Activated CD4-positive, alpha-beta memory T cell treated with anti-CD3 and anti-CD28 coated beads for 36 hours (primary cell): Measurements from ENCODE around the gene TDG. TPM values are rescaled to one million over a fixed set of nuclear protein-coding genes. Genes with fewer than 3 reads are reported as not detected.

ENCODE experiments used
- CTCF ChIA-PET: fragments of 350-600 bp; sonication (Branson Sonifier 250); formaldehyde crosslinking; loops from one replicate; lab custom pipeline; 2021; ENCODE audit warnings: antibody characterized with exemption, inconsistent platforms; lab: Charles Lee
- POLR2A ChIA-PET: fragments of 350-600 bp; sonication (Branson Sonifier 250); formaldehyde crosslinking; loops from one replicate; lab custom pipeline; 2021; ENCODE audit warnings: antibody characterized with exemption; lab: Charles Lee
- DNase-seq: peaks from one replicate; pipeline ENCODE4 v3.0.0-alpha.2; 2020
- H3K27ac Mint-ChIP-seq: one replicate; pipeline ENCODE4 v1.8.0; 2021; ENCODE audit warnings: mixed read lengths
- H3K27me3 Mint-ChIP-seq: one replicate; pipeline ENCODE4 v1.8.0; 2021; ENCODE audit warnings: mixed read lengths
- H3K36me3 Mint-ChIP-seq: one replicate; pipeline ENCODE4 v1.8.0; 2021; ENCODE audit warnings: mixed read lengths
- H3K4me1 Mint-ChIP-seq: one replicate; pipeline ENCODE4 v1.8.0; 2021; ENCODE audit warnings: low read depth, mixed read lengths
- H3K4me3 Mint-ChIP-seq: one replicate; pipeline ENCODE4 v1.8.0; 2021; ENCODE audit warnings: mild to moderate bottlenecking, mixed read lengths
- H3K9me3 Mint-ChIP-seq: one replicate; pipeline ENCODE4 v1.8.0; 2021; ENCODE audit warnings: mixed read lengths
- intact Hi-C: fragments of 100-400 bp; cut with micrococcal nuclease; formaldehyde crosslinking; loops from one replicate; pipeline ENCODE4 v1.15.1; 2023
- total RNA-seq, 2 experiments: library from RNA; stranded (reverse); gene quantifications; one replicate each; pipeline ENCODE4 v1.2.3, GENCODE V29; 2021

The TDG gene
- total RNA-seq, 2 experiments from 2014 or later: 29.1 to 29.7 TPM

DNA sequence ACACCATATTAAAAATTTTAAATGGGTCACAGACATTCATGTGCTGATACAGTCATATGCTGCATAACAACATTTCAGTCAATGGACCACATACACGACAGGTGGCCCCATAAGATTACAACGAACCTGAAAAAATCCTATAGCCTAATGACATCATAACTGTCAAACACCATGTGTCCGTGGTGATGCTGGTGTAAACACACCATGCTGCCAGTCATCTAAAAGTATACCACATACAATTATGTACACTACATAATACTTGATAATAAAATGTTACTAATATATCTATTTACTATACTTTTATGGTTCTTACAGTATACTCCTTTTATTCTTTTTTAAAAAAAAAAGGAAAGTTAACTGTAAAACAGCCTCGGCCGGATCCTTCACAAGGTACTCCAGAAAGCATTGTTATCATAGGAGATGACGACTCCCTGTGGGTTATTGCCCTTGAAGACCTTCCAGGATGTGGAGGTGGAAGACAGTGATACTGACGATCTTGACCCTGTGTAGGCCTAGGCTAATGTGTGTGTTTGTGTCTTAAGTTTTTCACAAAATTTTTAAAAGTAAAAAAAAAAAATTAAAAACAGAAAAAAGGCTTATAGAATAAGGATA, 5.0 kb upstream of the TDG start:
- Mint-ChIP-seq H3K4me3 (no peak overlapping the region), H3K4me1 (peaks cover 27% of the 10 kb centered on the region), H3K27me3 (no peaks in the 10 kb centered on the region), H3K27ac (no peak overlapping the region), H3K9me3 (no peaks in the 10 kb centered on the region), H3K36me3 (peaks cover 9% of the 10 kb centered on the region)
- intact Hi-C loops: no loop called here
- DNase-seq: no peak
- CTCF ChIA-PET: interaction anchor here (1.2 kb wide), 1 partner anchor 148 kb away, joined by 4 read pairs; no protein-coding TSS in a partner anchor
- POLR2A ChIA-PET: no interaction called here

DNA sequence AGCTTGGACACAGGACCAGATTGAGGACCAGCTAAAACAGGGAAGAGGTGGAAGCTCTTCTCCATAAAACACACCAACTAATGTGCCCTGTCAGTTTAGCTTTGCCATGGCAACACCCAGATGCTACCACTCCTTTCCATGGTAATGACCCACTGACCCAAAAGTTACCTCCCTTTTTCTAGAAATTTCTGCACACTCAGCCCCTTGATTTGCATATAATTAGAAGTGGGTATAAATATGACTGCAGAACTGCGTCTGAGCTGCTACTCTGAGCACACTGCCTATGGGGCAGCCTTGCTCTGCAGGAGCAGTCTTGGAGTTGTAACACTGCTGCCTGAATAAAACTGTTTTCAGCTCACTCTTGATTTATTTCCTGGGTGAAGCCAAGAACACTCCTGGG, 3.2 kb upstream of the TDG start:
- ChIA-PET POLR2A (interaction anchor here (1.0 kb wide), 2 partner anchors 23 to 33 kb away, joined by 3 to 4 read pairs; partner anchors contain the start of gene HSP90B1), CTCF (interaction anchor here (0.6 to 1.6 kb wide), 3 partner anchors 11 to 146 kb away, joined by 3 to 4 read pairs (median 4); no protein-coding TSS in a partner anchor)
- no peak overlapping the region for H3K4me3 Mint-ChIP-seq
- peaks cover 12% of the 10 kb centered on the region for H3K36me3 Mint-ChIP-seq
- H3K9me3 Mint-ChIP-seq: no peaks in the 10 kb centered on the region
- intact Hi-C loops: no loop called here
- no peak for DNase-seq
- H3K27ac Mint-ChIP-seq: no peak overlapping the region
- H3K4me1 Mint-ChIP-seq: peaks cover 29% of the 10 kb centered on the region
- no peaks in the 10 kb centered on the region for H3K27me3 Mint-ChIP-seq

DNA sequence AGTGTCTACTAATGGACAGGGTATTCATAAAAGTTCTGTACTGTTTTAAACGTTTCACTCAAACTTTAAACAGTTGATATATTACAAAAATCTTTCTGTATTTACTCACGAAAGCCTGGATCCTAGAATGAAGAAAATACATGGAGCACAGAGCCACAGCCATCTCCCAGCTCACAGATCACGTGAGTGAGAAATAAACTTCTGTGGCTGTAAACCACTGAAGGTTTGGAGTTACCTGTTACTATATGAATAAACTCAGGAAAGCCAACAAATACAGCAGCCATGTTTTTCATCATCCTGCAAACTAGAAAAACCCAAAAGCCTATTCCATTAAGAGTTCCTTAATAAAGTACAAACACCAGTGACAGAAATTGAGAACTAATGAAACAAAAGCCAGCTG, 867 bp upstream of the TDG start:
- ChIA-PET CTCF (interaction anchor here (1.1 to 3.2 kb wide), 6 partner anchors 8 to 324 kb away, joined by 3 to 15 read pairs (median 4); partner anchors contain the start of gene NFYB), POLR2A (interaction anchor here (1.3 to 3.3 kb wide), 8 partner anchors 8 to 322 kb away, joined by 3 to 72 read pairs (median 11); partner anchors contain the start of genes HCFC2, HSP90B1 and NFYB)
- Mint-ChIP-seq H3K4me3 (peak overlapping the region; percentile 96), H3K9me3 (no peaks in the 10 kb centered on the region), H3K36me3 (peaks cover 20% of the 10 kb centered on the region), H3K4me1 (peaks cover 50% of the 10 kb centered on the region), H3K27ac (peak overlapping the region; percentile 96), H3K27me3 (no peaks in the 10 kb centered on the region)
- intact Hi-C loops: loop anchor here (1.0 to 5.0 kb wide), 9 partner anchors 8 to 1142 kb away; partner anchors contain the start of genes HCFC2, HSP90B1, NFYB and NT5DC3
- DNase-seq: no peak

DNA sequence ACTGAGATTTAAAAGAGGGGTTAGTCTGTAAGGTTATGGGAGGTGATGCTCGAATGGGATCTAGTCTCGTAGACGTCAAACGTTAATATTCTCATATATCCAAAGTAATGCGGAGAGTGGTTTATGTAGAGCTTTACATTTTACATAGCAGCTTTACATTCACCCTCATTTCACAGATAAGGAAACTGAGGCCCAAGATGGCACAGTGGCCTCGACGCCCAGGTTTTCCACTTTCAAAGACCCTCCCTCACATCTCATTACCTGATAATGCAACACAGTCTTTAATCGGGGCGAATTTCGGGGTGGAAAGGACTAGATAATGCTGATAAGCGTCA, 450 bp upstream of the TDG start:
- no peak for DNase-seq
- Mint-ChIP-seq H3K4me3 (peak overlapping the region; percentile 96), H3K9me3 (no peaks in the 10 kb centered on the region), H3K36me3 (peaks cover 20% of the 10 kb centered on the region), H3K27me3 (no peaks in the 10 kb centered on the region), H3K4me1 (peaks cover 51% of the 10 kb centered on the region), H3K27ac (peak overlapping the region; percentile 96)
- POLR2A ChIA-PET: interaction anchor here (1.2 to 3.3 kb wide), 10 partner anchors 9 to 321 kb away, joined by 3 to 72 read pairs (median 10); partner anchors contain the start of genes HCFC2, HSP90B1 and NFYB
- CTCF ChIA-PET: interaction anchor here (0.6 to 3.2 kb wide), 8 partner anchors 9 to 361 kb away, joined by 3 to 15 read pairs (median 4); partner anchors contain the start of gene NFYB
- intact Hi-C loops: loop anchor here (1.0 to 5.0 kb wide), 9 partner anchors 8 to 1142 kb away; partner anchors contain the start of genes HCFC2, HSP90B1, NFYB and NT5DC3

DNA sequence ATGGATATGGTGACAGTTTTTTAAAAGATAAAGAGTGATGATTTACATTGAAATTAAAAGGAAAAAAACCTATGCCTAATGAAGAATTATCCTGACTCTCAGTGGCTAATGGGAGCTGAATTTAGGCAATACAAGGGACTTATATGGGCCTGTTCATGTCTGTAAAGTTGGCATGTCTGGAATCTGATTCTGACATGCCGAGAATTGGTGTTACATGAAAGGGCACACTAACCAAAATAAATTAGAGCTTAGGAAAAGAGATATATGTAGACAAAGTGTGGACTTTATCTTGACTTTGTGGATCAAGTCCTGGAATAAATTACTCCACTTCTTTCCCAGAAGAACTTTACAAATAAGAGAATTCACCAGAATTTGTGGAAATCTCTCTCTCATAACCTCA, 1.1 kb downstream of the TDG start:
- DNase-seq: no peak
- CTCF ChIA-PET: interaction anchor here (0.7 to 3.2 kb wide), 4 partner anchors 13 to 142 kb away, joined by 3 to 15 read pairs (median 4); partner anchors contain the start of gene HSP90B1
- Mint-ChIP-seq H3K4me3 (peak overlapping the region; percentile 96), H3K9me3 (no peaks in the 10 kb centered on the region), H3K27me3 (no peaks in the 10 kb centered on the region), H3K4me1 (peaks cover 59% of the 10 kb centered on the region), H3K27ac (peak overlapping the region; percentile 96), H3K36me3 (peaks cover 23% of the 10 kb centered on the region)
- POLR2A ChIA-PET: interaction anchor here (0.8 to 3.3 kb wide), 9 partner anchors 10 to 171 kb away, joined by 4 to 72 read pairs (median 11); partner anchors contain the start of genes HCFC2, HSP90B1 and NFYB
- intact Hi-C loops: loop anchor here (5.0 kb wide), 4 partner anchors 141 to 1141 kb away; partner anchors contain the start of genes NFYB and WASHC4

DNA sequence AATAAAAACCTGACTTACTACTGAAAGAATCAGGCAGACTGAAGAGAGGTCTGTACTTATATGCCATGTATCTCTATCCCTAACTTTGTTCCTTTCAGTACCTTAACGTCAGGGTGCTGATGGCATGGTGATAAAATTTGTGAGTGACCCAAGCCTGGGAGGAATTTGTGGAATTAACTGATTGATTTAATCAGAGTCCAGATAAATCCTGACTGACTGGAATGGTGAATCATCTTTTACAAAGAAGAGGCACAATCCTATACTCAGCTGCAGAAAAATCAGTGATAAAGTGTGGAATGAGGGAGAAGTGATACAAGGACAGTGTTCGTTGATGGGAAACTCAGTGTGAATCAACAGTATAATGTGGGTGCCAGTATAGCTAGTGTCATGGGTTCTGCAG, 3.7 kb downstream of the TDG start:
- DNase-seq: no peak
- H3K27ac Mint-ChIP-seq: no peak overlapping the region
- ChIA-PET POLR2A (no interaction called here), CTCF (interaction anchor here (1.1 kb wide), 1 partner anchor 92 kb away, joined by 4 read pairs; no protein-coding TSS in a partner anchor)
- peaks cover 28% of the 10 kb centered on the region for H3K36me3 Mint-ChIP-seq
- H3K27me3 Mint-ChIP-seq: no peaks in the 10 kb centered on the region
- H3K4me3 Mint-ChIP-seq: no peak overlapping the region
- H3K9me3 Mint-ChIP-seq: no peaks in the 10 kb centered on the region
- peaks cover 60% of the 10 kb centered on the region for H3K4me1 Mint-ChIP-seq
- intact Hi-C loops: loop anchor here (5.0 kb wide), 4 partner anchors 138 to 1138 kb away; partner anchors contain the start of genes NFYB and WASHC4

DNA sequence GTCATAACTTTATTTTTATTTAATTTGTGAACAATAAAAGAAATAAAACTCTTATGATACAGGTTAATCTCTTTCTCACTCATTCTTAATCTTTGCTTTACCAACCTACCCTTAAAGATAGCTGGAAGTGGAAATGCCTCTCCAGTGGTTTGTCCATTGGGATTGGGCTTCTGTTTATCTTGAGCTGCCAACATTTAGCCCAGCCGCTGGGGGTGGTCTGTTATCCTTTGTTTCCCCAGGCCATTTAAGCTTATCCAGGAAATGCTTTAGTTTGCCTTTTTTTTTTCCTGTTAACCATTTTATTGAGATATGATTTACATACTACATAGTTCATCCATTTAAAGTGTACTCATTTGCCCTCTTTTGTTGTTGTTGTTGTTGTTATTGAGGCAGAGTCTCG, 8.2 kb downstream of the TDG start:
- Mint-ChIP-seq H3K27me3 (no peaks in the 10 kb centered on the region), H3K36me3 (peaks cover 32% of the 10 kb centered on the region), H3K4me3 (no peak overlapping the region), H3K4me1 (peaks cover 31% of the 10 kb centered on the region), H3K9me3 (no peaks in the 10 kb centered on the region), H3K27ac (no peak overlapping the region)
- POLR2A ChIA-PET: interaction anchor here (0.6 to 1.0 kb wide), 2 partner anchors 20 to 39 kb away, joined by 4 to 5 read pairs; no protein-coding TSS in a partner anchor
- no peak for DNase-seq
- intact Hi-C loops: no loop called here
- CTCF ChIA-PET: interaction anchor here (0.7 kb wide), 1 partner anchor 96 kb away, joined by 3 read pairs; no protein-coding TSS in a partner anchor

DNA sequence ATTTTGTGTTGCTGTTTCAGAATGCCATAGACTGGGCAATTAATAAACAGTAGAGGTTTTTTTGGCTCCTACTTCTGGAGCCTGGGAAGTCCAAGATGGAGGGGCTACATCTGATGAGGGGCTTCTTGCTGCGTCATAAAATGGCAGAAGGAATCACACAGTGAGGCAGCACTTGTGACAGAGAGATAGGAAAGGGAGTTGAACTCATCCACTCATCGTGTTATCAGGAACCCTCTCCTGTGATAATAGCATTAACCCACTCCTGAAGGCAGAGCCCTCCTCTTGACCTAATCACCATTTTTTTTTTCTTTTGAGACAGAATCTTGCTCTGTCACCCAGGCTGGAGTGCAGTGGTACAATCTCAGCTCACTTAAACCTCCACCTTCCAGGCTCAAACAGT, 9.7 kb downstream of the TDG start:
- no peaks in the 10 kb centered on the region for H3K9me3 Mint-ChIP-seq
- no peak overlapping the region for H3K27ac Mint-ChIP-seq
- H3K36me3 Mint-ChIP-seq: peaks cover 41% of the 10 kb centered on the region
- CTCF ChIA-PET: no interaction called here
- H3K27me3 Mint-ChIP-seq: no peaks in the 10 kb centered on the region
- H3K4me3 Mint-ChIP-seq: no peak overlapping the region
- peaks cover 21% of the 10 kb centered on the region for H3K4me1 Mint-ChIP-seq
- POLR2A ChIA-PET: no interaction called here
- intact Hi-C loops: no loop called here
- DNase-seq: no peak

DNA sequence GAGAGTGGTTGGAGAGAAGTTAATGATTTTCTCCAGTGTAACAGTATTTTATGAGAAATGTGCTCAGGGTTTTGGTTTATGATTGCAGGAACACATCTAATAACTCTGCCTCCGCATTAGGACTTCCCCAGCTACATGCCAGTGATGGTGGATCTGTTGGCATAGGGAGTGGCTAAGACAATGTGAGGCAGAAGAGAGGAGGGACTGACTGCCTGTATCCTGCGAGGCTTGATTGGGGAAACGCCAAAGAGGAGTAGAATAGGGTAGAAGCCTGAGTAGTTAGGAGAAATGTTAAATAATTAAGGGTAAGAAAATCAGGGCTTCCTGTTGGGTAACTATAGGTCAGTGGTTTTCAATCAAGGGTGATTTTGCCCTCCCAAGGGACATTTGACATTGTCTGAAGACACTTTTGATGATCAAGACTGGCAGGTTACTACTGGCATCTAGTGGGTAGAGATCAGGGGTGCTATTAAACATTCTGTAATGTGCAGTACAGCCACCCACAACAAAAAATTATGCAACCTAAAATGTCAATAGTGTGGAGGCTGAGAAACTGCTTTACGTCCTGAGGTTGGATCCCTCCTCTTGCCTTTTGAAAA, 12.8 kb downstream of the TDG start:
- Mint-ChIP-seq H3K4me3 (no peak overlapping the region), H3K27me3 (no peaks in the 10 kb centered on the region), H3K36me3 (peaks cover 46% of the 10 kb centered on the region), H3K9me3 (no peaks in the 10 kb centered on the region), H3K27ac (no peak overlapping the region), H3K4me1 (peaks cover 6% of the 10 kb centered on the region)
- intact Hi-C loops: no loop called here
- CTCF ChIA-PET: interaction anchor here (0.6 kb wide), 1 partner anchor 906 kb away, joined by 4 read pairs; no protein-coding TSS in a partner anchor
- no peak for DNase-seq
- POLR2A ChIA-PET: no interaction called here

DNA sequence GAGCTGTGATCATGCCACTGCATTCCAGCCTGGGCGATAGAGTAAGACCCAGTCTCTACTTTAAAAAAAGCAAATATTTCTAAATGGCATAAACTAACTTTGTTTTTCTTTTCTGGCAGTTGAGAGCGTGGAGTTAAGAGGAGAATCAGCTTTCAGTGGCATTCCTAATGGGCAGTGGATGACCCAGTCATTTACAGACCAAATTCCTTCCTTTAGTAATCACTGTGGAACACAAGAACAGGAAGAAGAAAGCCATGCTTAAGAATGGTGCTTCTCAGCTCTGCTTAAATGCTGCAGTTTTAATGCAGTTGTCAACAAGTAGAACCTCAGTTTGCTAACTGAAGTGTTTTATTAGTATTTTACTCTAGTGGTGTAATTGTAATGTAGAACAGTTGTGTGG, 21.2 kb downstream of the TDG start:
- Mint-ChIP-seq H3K27me3 (no peaks in the 10 kb centered on the region), H3K36me3 (peaks cover 23% of the 10 kb centered on the region), H3K4me1 (no peaks in the 10 kb centered on the region), H3K27ac (no peak overlapping the region), H3K4me3 (no peak overlapping the region), H3K9me3 (no peaks in the 10 kb centered on the region)
- ChIA-PET POLR2A (no interaction called here), CTCF (no interaction called here)
- no peak for DNase-seq
- intact Hi-C loops: no loop called here

DNA sequence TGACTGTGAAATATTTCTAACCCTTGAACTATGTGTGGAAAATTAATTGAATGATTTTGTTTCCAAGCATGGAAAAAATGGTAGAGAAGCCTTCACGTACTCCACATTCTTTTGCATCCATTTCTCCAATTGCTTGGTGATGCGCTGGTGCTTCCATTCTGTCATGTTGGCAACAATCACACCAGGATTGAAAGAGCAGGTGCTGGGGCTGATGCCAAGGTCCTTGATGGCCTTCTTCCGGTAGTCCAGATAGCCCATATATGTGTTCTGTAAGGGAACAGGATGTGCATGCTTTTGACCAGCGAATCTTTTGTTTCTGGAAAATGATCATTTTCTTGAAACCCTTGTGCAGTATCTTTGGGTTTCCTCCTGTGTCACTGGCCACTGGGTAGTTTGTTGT, 28.6 kb downstream of the TDG start:
- H3K4me3 Mint-ChIP-seq: no peak overlapping the region
- H3K9me3 Mint-ChIP-seq: no peaks in the 10 kb centered on the region
- CTCF ChIA-PET: no interaction called here
- intact Hi-C loops: no loop called here
- H3K27ac Mint-ChIP-seq: no peak overlapping the region
- H3K27me3 Mint-ChIP-seq: peaks cover 4% of the 10 kb centered on the region
- no peaks in the 10 kb centered on the region for H3K4me1 Mint-ChIP-seq
- no peak for DNase-seq
- no peaks in the 10 kb centered on the region for H3K36me3 Mint-ChIP-seq
- POLR2A ChIA-PET: no interaction called here

DNA sequence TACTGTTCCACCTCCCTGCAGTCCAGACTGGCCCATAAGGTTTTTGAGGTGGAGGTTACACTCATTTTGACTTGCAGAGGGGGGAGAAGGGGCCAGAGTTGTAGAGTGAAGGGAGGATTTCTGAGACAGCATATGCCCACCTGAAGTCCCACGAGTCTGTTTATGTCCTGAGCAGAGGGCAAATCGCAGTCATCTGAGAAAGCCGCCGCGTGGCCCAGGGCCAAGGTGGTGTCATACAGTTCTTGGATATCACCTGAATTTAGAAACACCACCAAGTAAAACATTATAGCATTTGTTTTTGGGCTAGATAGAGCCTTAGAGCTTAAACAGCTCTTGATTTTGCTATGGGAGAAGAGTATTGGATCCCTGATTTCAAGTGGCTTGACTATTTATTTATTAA, 30.9 kb downstream of the TDG start:
- CTCF ChIA-PET: no interaction called here
- Mint-ChIP-seq H3K9me3 (no peaks in the 10 kb centered on the region), H3K4me1 (peaks cover 2% of the 10 kb centered on the region), H3K27ac (no peak overlapping the region), H3K4me3 (no peak overlapping the region), H3K36me3 (no peaks in the 10 kb centered on the region), H3K27me3 (peaks cover 12% of the 10 kb centered on the region)
- POLR2A ChIA-PET: no interaction called here
- no peak for DNase-seq
- intact Hi-C loops: no loop called here
